GF-D8 (cell line): ENCODE measurements around the gene TMED10.

ENCODE experiments used
- DNase-seq: peaks from one replicate; lab custom pipeline; 2025; lab: John Stamatoyannopoulos, UW

The TMED10 gene

GRCh38 chr14:75176142-75176820, at the start of gene TMED10:
TMED10 (minus strand) TSS chr14:75176612; CDS start chr14:75176579, 33 bp downstream.
- DNase-seq: peak; percentile 76

GRCh38 chr14:75224561-75224960, 48.1 kb upstream of the TMED10 start:
- no peak for DNase-seq

GRCh38 chr14:75223664-75224154, 47.3 kb upstream of the TMED10 start:
- peak; percentile 28 for DNase-seq

- no peak for DNase-seq
These were observed 45.8 kb upstream of the TMED10 start for GRCh38 chr14:75222208-75222701.

- no peak for DNase-seq
These were observed 45.4 kb upstream of the TMED10 start for GRCh38 chr14:75221797-75222196.

GRCh38 chr14:75220156-75220555, 43.7 kb upstream of the TMED10 start:
- no peak for DNase-seq

GRCh38 chr14:75217508-75218206, 41.2 kb upstream of the TMED10 start:
- DNase-seq: no peak

- DNase-seq: no peak
These were observed 40.1 kb upstream of the TMED10 start for GRCh38 chr14:75216427-75217006.

- DNase-seq: no peak
These were observed 39.1 kb upstream of the TMED10 start for GRCh38 chr14:75215520-75215919.

- DNase-seq: no peak
These were observed 38.1 kb upstream of the TMED10 start for GRCh38 chr14:75214558-75214957.

- DNase-seq: no peak
These were observed 36.8 kb upstream of the TMED10 start for GRCh38 chr14:75213172-75213571.

- DNase-seq: no peak
These were observed 32.4 kb upstream of the TMED10 start for GRCh38 chr14:75208843-75209242.

GRCh38 chr14:75206190-75206589, 29.8 kb upstream of the TMED10 start:
- no peak for DNase-seq

GRCh38 chr14:75205591-75205990, 29.2 kb upstream of the TMED10 start:
- DNase-seq: no peak

GRCh38 chr14:75204116-75204515, 27.7 kb upstream of the TMED10 start:
- no peak for DNase-seq

- DNase-seq: no peak
These were observed 26.2 kb upstream of the TMED10 start for GRCh38 chr14:75202657-75203056.

GRCh38 chr14:75201087-75201486, 24.7 kb upstream of the TMED10 start:
- no peak for DNase-seq

GRCh38 chr14:75200451-75200850, 24.0 kb upstream of the TMED10 start:
- no peak for DNase-seq

- DNase-seq: no peak
These were observed 22.0 kb upstream of the TMED10 start for GRCh38 chr14:75198291-75198933.

GRCh38 chr14:75197338-75197737, 20.9 kb upstream of the TMED10 start:
- no peak for DNase-seq

GRCh38 chr14:75196468-75196867, 20.1 kb upstream of the TMED10 start:
- peak; percentile 8 for DNase-seq

GRCh38 chr14:75196064-75196463, 19.7 kb upstream of the TMED10 start:
- DNase-seq: no peak
